B cell (primary cell): ENCODE results near the gene SCUBE1.

Source experiments
- EZH2 ChIP-seq: IDR thresholded peaks from 2 replicates; pipeline ENCODE4 v1.6.1; 2012; ENCODE audit warnings: borderline replicate concordance, low read depth, mild to moderate bottlenecking, moderate library complexity, low read length; ENCODE audit not compliant: insufficient read depth, poor library complexity, severe bottlenecking
- TF ChIP-seq, protein P1 (sequence below): fragments of 200-600 bp; IDR thresholded peaks from one replicate; pipeline ENCODE4 v1.8.0; 2022; ENCODE audit warnings: antibody characterized with exemption, mild to moderate bottlenecking

DNA sequence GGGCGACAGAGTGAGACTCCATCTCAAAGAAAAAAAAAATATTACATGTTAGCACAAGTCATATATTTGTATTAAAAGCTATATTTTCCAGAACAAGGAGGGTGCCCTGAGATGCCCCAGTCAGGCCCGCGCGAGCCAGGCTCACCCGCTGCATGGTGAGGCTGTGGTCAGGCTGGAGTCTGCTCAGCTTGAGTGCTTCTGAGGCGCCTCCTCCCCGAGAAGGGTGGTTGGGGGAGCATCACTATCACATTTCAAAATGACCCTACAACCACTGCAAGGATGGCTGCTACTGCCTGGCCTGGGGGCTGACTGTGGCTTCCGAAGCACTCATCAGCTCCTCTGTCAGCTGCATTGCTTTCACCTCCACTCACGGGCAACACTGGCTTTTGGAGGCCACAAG lies 77.1 kb downstream of the SCUBE1 start:
- TF ChIP-seq, protein P1, sequence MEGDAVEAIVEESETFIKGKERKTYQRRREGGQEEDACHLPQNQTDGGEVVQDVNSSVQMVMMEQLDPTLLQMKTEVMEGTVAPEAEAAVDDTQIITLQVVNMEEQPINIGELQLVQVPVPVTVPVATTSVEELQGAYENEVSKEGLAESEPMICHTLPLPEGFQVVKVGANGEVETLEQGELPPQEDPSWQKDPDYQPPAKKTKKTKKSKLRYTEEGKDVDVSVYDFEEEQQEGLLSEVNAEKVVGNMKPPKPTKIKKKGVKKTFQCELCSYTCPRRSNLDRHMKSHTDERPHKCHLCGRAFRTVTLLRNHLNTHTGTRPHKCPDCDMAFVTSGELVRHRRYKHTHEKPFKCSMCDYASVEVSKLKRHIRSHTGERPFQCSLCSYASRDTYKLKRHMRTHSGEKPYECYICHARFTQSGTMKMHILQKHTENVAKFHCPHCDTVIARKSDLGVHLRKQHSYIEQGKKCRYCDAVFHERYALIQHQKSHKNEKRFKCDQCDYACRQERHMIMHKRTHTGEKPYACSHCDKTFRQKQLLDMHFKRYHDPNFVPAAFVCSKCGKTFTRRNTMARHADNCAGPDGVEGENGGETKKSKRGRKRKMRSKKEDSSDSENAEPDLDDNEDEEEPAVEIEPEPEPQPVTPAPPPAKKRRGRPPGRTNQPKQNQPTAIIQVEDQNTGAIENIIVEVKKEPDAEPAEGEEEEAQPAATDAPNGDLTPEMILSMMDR, result no peak
- TF ChIP-seq EZH2, result no peak
